ENCODE data around the gene CFAP206. TPM values are rescaled to one million over a fixed set of nuclear protein-coding genes. Genes with fewer than 3 reads are reported as not detected.

The CFAP206 gene
- polyA plus RNA-seq, 2 of the 4 experiments (the other 2 are of a cell fraction): 0.63 to 1.4 TPM

- Histone ChIP-seq H3K4me1 (0 out of 3 replicates have a peak, but pooled peaks cover 5% of the 10 kb centered on the region), H3K4me2 (no peak overlapping the region), H3K27ac (no peak overlapping the region), H3K9me3 (no peaks in the 10 kb centered on the region), H3K4me3 (no peak overlapping the region)
- FAIRE-seq (no peak), DNase-seq (ENCODE audit: low read depth in 1 of 2, low spot score in 1 of 2) (no peak), ATAC-seq (no peak)
- TF ChIP-seq JUNB (IDR thresholded peaks at IDR 0.05) (no peak), E2F6 (IDR thresholded peaks at IDR 0.05; ENCODE audit: borderline replicate concordance, low read depth) (no peak), RNF2 (IDR thresholded peaks at IDR 0.05; ENCODE audit: borderline replicate concordance, low read depth) (no peak), BCL3 (IDR thresholded peaks at IDR 0.05) (no peak), HOXB13 (CRISPR knock-in tag; IDR thresholded peaks at IDR 0.05; ENCODE audit: low read depth) (no peak)
- 86% methylated on average over 1 of the region's 1 CpG for WGBS (ENCODE audit: missing lambda C conversion rate)
- POLR2A ChIA-PET: no interaction called here
- CTCF ChIA-PET: interaction anchor here (0.6 kb wide), 1 partner anchor 910 kb away, joined by 3 read pairs; no protein-coding TSS in a partner anchor
Measured at GRCh38 chr6:87504441-87504840, 96.7 kb downstream of the CFAP206 start.

Small RNA genes within 50 kb of the gene (small RNA-seq; reads per million reads assigned to genes)
- gene AL049697.2 (0 reads per million in 6 experiments), gene RNU6-444P (0 reads per million in 6 experiments)

Other genes starting within 250 kb of the CFAP206 start
- 4.7 and 6.9 TPM in 2 replicates for gene SMIM8, start 85.4 kb upstream of the CFAP206 start, polyA plus RNA-seq (2011; rRNA removed)
- 2.8 to 3.1 TPM (median 2.9 TPM) in 3 replicates for gene SMIM8, start 85.4 kb upstream of the CFAP206 start, polyA plus RNA-seq (2017; fragmentation: RNase III; extraction: RNeasy Plus Mini Kit Qiagen cat#74134 plus additional on column Dnase treatment)
- not detected in 2 replicates for gene GJB7, start 78.7 kb upstream of the CFAP206 start, polyA plus RNA-seq (2011; rRNA removed)
- gene GJB7, start 78.7 kb upstream of the CFAP206 start, polyA plus RNA-seq (2017; fragmentation: RNase III; extraction: RNeasy Plus Mini Kit Qiagen cat#74134 plus additional on column Dnase treatment): not detected in 3 replicates
- gene C6orf163, start 63.2 kb upstream of the CFAP206 start, polyA plus RNA-seq (2011; rRNA removed): 0.44 and 0.54 TPM in 2 replicates
- 0.29 to 0.55 TPM (median 0.39 TPM) in 3 replicates for gene C6orf163, start 63.2 kb upstream of the CFAP206 start, polyA plus RNA-seq (2017; fragmentation: RNase III; extraction: RNeasy Plus Mini Kit Qiagen cat#74134 plus additional on column Dnase treatment)
- 21.4 and 23.7 TPM in 2 replicates for gene SLC35A1, start 65.0 kb downstream of the CFAP206 start, polyA plus RNA-seq (2011; rRNA removed)
- gene SLC35A1, start 65.0 kb downstream of the CFAP206 start, polyA plus RNA-seq (2017; fragmentation: RNase III; extraction: RNeasy Plus Mini Kit Qiagen cat#74134 plus additional on column Dnase treatment): 13.0 to 13.6 TPM (median 13.5 TPM) in 3 replicates
- gene RARS2, start 182.0 kb downstream of the CFAP206 start, polyA plus RNA-seq (2011; rRNA removed): 11.3 and 14.6 TPM in 2 replicates
- 23.7 to 25.3 TPM (median 25.2 TPM) in 3 replicates for gene RARS2, start 182.0 kb downstream of the CFAP206 start, polyA plus RNA-seq (2017; fragmentation: RNase III; extraction: RNeasy Plus Mini Kit Qiagen cat#74134 plus additional on column Dnase treatment)
- 48.3 and 50.1 TPM in 2 replicates for gene ORC3, start 182.2 kb downstream of the CFAP206 start, polyA plus RNA-seq (2011; rRNA removed)
- gene ORC3, start 182.2 kb downstream of the CFAP206 start, polyA plus RNA-seq (2017; fragmentation: RNase III; extraction: RNeasy Plus Mini Kit Qiagen cat#74134 plus additional on column Dnase treatment): 25.5 to 30.5 TPM (median 27.8 TPM) in 3 replicates

All from A549 (cell line).